HepG2 (cell line): ENCODE results near the gene NT5C. TPM values are rescaled to one million over a fixed set of nuclear protein-coding genes. Genes with fewer than 3 reads are reported as not detected.
A peak's percentile ranks its signal among the peaks of the same experiment; 100 is the strongest.

Experiments used
- DDIT3 ChIP-seq: sonication (generic); formaldehyde crosslinking; IDR thresholded peaks from 2 replicates; pipeline ENCODE4 v1.4.0; 2020; ENCODE audit warnings: mild to moderate bottlenecking, missing genetic modification reagents
- GATAD1 ChIP-seq: IDR thresholded peaks from 2 replicates; pipeline ENCODE4 v1.6.1; 2016; ENCODE audit warnings: missing genetic modification reagents, missing compliant biosample characterization
- NR2C2 ChIP-seq: sonication (generic); formaldehyde crosslinking; IDR thresholded peaks from 2 replicates; pipeline ENCODE4 v1.4.0; 2020; ENCODE audit warnings: missing genetic modification reagents, mild to moderate bottlenecking, moderate library complexity, borderline replicate concordance
- ZNF264 ChIP-seq: sonication (generic); formaldehyde crosslinking; IDR thresholded peaks from 2 replicates; pipeline ENCODE4 v1.4.0; 2020; ENCODE audit warnings: missing genetic modification reagents
- ZNF446 ChIP-seq: sonication (generic); formaldehyde crosslinking; IDR thresholded peaks from 2 replicates; pipeline ENCODE4 v1.5.0; 2020; ENCODE audit warnings: mild to moderate bottlenecking, missing genetic modification reagents
- ZNF614 ChIP-seq: IDR thresholded peaks from 2 replicates; pipeline ENCODE4 v1.6.1; 2018; ENCODE audit warnings: missing biosample characterization, missing genetic modification reagents, inconsistent platforms, borderline replicate concordance
- ZSCAN29 ChIP-seq: sonication (generic); formaldehyde crosslinking; conservative IDR thresholded peaks from 2 replicates; pipeline ENCODE4 v1.4.0; 2020; ENCODE audit warnings: mild to moderate bottlenecking, missing genetic modification reagents
- polyA plus RNA-seq, 8 experiments: library from polyadenylated mRNA; depleted of rRNA in 3 of 8; stranded (reverse) in 7 of 8; unstranded in 1 of 8; fragments of >200 nt; fragmentation: Illumina TruSeq in 4 of 8; extraction: Trizol in 4 of 8; gene quantifications; 2 replicates each; pipeline versions ENCODE4 v1.2.1 to v1.2.3, GENCODE V29; 2011 to 2016; ENCODE audit warnings: low read depth in 4 of 8, missing spikeins in 1 of 8, mixed read lengths in 1 of 8; ENCODE audit not compliant: insufficient read depth in 1 of 8
- total RNA-seq, 5 experiments: library from RNA; depleted of rRNA; stranded (reverse); fragments of >200 nt; fragmentation: Illumina TruSeq; extraction: Trizol; gene quantifications; 2 replicates each; pipeline ENCODE4 v1.2.3, GENCODE V29; 2016; ENCODE audit warnings: low read depth in 1 of 5
- TF ChIP-seq, protein P1 (sequence below): sonication (generic); formaldehyde crosslinking; IDR thresholded peaks from 2 replicates; pipeline ENCODE4 v1.9.0; 2021; ENCODE audit warnings: missing genetic modification reagents, mild to moderate bottlenecking, borderline replicate concordance
- TF ChIP-seq, protein P2 (sequence below): sonication (generic); formaldehyde crosslinking; IDR thresholded peaks from 2 replicates; pipeline ENCODE4 v1.4.0; 2020; ENCODE audit warnings: missing genetic modification reagents
- TF ChIP-seq, protein P3 (sequence below): sonication (generic); formaldehyde crosslinking; IDR thresholded peaks from 2 replicates; pipeline ENCODE4 v1.4.0; 2020; ENCODE audit warnings: missing genetic modification reagents, mild to moderate bottlenecking, borderline replicate concordance
- TF ChIP-seq, protein P4 (sequence below): sonication (generic); formaldehyde crosslinking; IDR thresholded peaks from 2 replicates; pipeline ENCODE4 v1.5.0; 2020; ENCODE audit warnings: mild to moderate bottlenecking, missing genetic modification reagents, moderate library complexity
- TF ChIP-seq, protein P5 (sequence below): sonication (generic); formaldehyde crosslinking; IDR thresholded peaks from 2 replicates; pipeline ENCODE4 v1.4.0; 2020; ENCODE audit warnings: low read depth, missing genetic modification reagents
- TF ChIP-seq, protein P6 (sequence below): sonication (generic); formaldehyde crosslinking; IDR thresholded peaks from 2 replicates; pipeline ENCODE4 v1.8.0; 2023; ENCODE audit warnings: mild to moderate bottlenecking, missing genetic modification reagents

Gene NT5C
- total and polyA plus RNA-seq, 2 of the 13 experiments (the other 11 are each of a cell fraction or from before 2014, with no cell fraction given), result 42.8 to 48.6 TPM

DNA sequence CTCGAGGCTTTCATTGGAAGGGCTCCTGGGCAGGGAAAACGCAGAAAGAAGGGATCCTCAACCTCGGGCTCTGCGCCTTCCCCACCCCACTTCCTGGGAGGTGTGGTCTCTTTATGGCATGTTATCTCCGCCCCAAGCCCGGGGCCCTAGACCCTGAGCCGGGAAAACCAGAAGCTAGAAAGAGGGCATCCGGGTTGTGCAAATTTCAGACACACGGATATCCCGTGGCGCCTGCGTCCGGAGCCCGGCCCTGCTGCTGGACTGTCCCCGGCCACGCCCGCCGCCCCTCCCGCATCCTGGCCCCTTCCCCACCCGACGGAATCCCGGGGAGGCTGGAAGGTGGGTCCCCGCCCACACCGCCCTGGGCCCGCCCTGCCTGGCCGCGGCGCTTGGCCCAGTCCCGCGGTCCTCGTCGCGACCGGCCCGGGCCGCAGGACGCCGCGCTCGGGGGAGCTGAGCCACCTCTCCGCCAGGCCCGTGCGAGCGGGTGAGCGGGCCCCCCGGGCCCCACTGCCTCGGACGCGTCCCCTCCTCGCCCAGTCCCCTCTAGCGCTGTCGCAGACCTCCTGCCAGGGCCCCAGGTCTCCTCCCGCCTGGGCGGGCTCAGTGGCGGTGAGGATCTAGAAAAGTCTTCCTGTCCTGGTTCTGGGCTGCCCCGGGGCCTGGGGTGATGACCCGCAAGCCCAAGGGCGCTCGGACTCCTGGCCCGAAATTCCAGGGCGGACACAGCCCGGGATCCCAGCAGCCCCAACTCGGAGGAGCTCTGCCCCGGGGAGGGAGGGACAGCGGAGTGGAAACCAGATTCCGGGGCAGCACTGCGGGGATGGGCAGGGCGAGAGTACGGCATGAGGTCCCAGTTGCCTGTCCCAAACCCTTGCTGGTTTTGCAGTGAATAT is 43.7 kb downstream of the NT5C start, which contains the start of gene SLC16A5 (continued):
- TF ChIP-seq, protein P1, sequence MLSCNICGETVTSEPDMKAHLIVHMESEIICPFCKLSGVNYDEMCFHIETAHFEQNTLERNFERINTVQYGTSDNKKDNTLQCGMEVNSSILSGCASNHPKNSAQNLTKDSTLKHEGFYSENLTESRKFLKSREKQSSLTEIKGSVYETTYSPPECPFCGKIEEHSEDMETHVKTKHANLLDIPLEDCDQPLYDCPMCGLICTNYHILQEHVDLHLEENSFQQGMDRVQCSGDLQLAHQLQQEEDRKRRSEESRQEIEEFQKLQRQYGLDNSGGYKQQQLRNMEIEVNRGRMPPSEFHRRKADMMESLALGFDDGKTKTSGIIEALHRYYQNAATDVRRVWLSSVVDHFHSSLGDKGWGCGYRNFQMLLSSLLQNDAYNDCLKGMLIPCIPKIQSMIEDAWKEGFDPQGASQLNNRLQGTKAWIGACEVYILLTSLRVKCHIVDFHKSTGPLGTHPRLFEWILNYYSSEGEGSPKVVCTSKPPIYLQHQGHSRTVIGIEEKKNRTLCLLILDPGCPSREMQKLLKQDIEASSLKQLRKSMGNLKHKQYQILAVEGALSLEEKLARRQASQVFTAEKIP (CRISPR knock-in tag), result no peak
- no peak for TF ChIP-seq DDIT3 (CRISPR knock-in tag)
- TF ChIP-seq, protein P2, sequence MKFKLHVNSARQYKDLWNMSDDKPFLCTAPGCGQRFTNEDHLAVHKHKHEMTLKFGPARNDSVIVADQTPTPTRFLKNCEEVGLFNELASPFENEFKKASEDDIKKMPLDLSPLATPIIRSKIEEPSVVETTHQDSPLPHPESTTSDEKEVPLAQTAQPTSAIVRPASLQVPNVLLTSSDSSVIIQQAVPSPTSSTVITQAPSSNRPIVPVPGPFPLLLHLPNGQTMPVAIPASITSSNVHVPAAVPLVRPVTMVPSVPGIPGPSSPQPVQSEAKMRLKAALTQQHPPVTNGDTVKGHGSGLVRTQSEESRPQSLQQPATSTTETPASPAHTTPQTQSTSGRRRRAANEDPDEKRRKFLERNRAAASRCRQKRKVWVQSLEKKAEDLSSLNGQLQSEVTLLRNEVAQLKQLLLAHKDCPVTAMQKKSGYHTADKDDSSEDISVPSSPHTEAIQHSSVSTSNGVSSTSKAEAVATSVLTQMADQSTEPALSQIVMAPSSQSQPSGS, result no peak
- TF ChIP-seq, protein P3, sequence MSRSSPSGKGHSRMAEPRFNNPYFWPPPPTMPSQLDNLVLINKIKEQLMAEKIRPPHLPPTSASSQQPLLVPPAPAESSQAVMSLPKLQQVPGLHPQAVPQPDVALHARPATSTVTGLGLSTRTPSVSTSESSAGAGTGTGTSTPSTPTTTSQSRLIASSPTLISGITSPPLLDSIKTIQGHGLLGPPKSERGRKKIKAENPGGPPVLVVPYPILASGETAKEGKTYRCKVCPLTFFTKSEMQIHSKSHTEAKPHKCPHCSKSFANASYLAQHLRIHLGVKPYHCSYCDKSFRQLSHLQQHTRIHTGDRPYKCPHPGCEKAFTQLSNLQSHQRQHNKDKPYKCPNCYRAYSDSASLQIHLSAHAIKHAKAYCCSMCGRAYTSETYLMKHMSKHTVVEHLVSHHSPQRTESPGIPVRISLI (CRISPR knock-in tag), result no peak; the same call in 1 of the 2 replicates
- no peak for TF ChIP-seq ZNF446 (CRISPR knock-in tag)
- no peak for TF ChIP-seq ZSCAN29 (CRISPR knock-in tag)
- TF ChIP-seq, protein P4, sequence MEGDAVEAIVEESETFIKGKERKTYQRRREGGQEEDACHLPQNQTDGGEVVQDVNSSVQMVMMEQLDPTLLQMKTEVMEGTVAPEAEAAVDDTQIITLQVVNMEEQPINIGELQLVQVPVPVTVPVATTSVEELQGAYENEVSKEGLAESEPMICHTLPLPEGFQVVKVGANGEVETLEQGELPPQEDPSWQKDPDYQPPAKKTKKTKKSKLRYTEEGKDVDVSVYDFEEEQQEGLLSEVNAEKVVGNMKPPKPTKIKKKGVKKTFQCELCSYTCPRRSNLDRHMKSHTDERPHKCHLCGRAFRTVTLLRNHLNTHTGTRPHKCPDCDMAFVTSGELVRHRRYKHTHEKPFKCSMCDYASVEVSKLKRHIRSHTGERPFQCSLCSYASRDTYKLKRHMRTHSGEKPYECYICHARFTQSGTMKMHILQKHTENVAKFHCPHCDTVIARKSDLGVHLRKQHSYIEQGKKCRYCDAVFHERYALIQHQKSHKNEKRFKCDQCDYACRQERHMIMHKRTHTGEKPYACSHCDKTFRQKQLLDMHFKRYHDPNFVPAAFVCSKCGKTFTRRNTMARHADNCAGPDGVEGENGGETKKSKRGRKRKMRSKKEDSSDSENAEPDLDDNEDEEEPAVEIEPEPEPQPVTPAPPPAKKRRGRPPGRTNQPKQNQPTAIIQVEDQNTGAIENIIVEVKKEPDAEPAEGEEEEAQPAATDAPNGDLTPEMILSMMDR, result no peak
- TF ChIP-seq, protein P5, sequence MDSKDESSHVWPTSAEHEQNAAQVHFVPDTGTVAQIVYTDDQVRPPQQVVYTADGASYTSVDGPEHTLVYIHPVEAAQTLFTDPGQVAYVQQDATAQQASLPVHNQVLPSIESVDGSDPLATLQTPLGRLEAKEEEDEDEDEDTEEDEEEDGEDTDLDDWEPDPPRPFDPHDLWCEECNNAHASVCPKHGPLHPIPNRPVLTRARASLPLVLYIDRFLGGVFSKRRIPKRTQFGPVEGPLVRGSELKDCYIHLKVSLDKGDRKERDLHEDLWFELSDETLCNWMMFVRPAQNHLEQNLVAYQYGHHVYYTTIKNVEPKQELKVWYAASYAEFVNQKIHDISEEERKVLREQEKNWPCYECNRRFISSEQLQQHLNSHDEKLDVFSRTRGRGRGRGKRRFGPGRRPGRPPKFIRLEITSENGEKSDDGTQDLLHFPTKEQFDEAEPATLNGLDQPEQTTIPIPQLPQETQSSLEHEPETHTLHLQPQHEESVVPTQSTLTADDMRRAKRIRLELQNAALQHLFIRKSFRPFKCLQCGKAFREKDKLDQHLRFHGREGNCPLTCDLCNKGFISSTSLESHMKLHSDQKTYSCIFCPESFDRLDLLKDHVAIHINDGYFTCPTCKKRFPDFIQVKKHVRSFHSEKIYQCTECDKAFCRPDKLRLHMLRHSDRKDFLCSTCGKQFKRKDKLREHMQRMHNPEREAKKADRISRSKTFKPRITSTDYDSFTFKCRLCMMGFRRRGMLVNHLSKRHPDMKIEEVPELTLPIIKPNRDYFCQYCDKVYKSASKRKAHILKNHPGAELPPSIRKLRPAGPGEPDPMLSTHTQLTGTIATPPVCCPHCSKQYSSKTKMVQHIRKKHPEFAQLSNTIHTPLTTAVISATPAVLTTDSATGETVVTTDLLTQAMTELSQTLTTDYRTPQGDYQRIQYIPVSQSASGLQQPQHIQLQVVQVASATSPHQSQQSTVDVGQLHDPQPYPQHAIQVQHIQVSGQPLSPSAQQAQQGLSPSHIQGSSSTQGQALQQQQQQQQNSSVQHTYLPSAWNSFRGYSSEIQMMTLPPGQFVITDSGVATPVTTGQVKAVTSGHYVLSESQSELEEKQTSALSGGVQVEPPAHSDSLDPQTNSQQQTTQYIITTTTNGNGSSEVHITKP (CRISPR knock-in tag), result no peak
- TF ChIP-seq GATAD1 (CRISPR knock-in tag), result no peak
- 0 out of 2 replicates have a peak, but pooled peaks have one; percentile 31 for TF ChIP-seq ZNF264 (CRISPR knock-in tag)
- peak; percentile 22; the same call in 1 of the 2 replicates for TF ChIP-seq ZNF614 (CRISPR knock-in tag)
- TF ChIP-seq, protein P6, sequence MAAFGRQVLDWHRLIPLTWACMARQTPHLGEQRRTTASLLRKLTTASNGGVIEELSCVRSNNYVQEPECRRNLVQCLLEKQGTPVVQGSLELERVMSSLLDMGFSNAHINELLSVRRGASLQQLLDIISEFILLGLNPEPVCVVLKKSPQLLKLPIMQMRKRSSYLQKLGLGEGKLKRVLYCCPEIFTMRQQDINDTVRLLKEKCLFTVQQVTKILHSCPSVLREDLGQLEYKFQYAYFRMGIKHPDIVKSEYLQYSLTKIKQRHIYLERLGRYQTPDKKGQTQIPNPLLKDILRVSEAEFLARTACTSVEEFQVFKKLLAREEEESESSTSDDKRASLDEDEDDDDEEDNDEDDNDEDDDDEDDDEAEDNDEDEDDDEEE (CRISPR knock-in tag), result no peak
- no peak for TF ChIP-seq NR2C2 (CRISPR knock-in tag)
